Endothelial cell of umbilical vein (primary cell): ENCODE data around the gene CNTN6. TPM values are rescaled to one million over a fixed set of nuclear protein-coding genes. Genes with fewer than 3 reads are reported as not detected.

ENCODE experiments used
- BruUV-seq: library from RNA; stranded (reverse); fragments of 400-500 nt; replicated peaks from 2 replicates; lab custom pipeline; 2021; lab: Mats Ljungman, UMichigan
- CTCF ChIA-PET: fragments of 300-600, 350-600 bp; sonication (Branson Sonifier 250); formaldehyde crosslinking; loops from one replicate; lab custom pipeline; 2021; ENCODE audit warnings: antibody characterized with exemption, inconsistent platforms; lab: Charles Lee
- POLR2A ChIA-PET: fragments of 300-600, 350-600 bp; sonication (Branson Sonifier 250); formaldehyde crosslinking; loops from one replicate; lab custom pipeline; 2021; ENCODE audit warnings: antibody characterized with exemption, inconsistent platforms; lab: Charles Lee
- DNase-seq: peaks from one replicate; pipeline ENCODE4 v3.0.0-alpha.2; 2011; ENCODE audit warnings: low read depth, low spot score
- FAIRE-seq: peaks from 2 replicates; lab custom pipeline; 2011; peaks lifted over from hg19 to GRCh38; lab: Jason Lieb, UNC
- H2AFZ ChIP-seq: 2 replicates; pipeline ENCODE4 v1.6.0; 2012; ENCODE audit warnings: low read depth, low read length, control low read depth, inconsistent platforms
- H3K27ac ChIP-seq: 2 replicates; pipeline ENCODE4 v1.5.1; 2011; ENCODE audit warnings: low read depth, mild to moderate bottlenecking, control low read depth, low read length, moderate library complexity; ENCODE audit not compliant: insufficient read depth
- H3K27me3 ChIP-seq, 2 experiments: 2 replicates each; pipeline versions ENCODE4 v1.6.0 to v1.6.1; 2011; ENCODE audit warnings: low read length in 2 of 2, mixed read lengths in 1 of 2; ENCODE audit not compliant: control insufficient read depth in 2 of 2, insufficient read depth in 2 of 2
- H3K36me3 ChIP-seq, 2 experiments: 2 replicates in 1 of 2; 3 replicates in 1 of 2; pipeline ENCODE4 v1.5.1; 2011; ENCODE audit warnings: low read length in 2 of 2, mild to moderate bottlenecking in 1 of 2, moderate library complexity in 1 of 2; ENCODE audit not compliant: control insufficient read depth in 2 of 2, insufficient read depth in 2 of 2; ENCODE audit errors: extremely low read depth in 1 of 2
- H3K4me1 ChIP-seq: 3 replicates; pipeline ENCODE4 v1.5.1; 2011; ENCODE audit warnings: mild to moderate bottlenecking, low read length; ENCODE audit not compliant: control insufficient read depth, insufficient read depth; ENCODE audit errors: extremely low read depth
- H3K4me2 ChIP-seq: 2 replicates; pipeline ENCODE4 v1.6.1; 2011; ENCODE audit warnings: low read length, control low read depth, mixed read lengths; ENCODE audit not compliant: insufficient read depth
- H3K4me3 ChIP-seq, 3 experiments: fragments of 200-600 bp in 1 of 3; sonication (generic), shearing (Covaris generic) in 1 of 3; replicated peaks in 1 of 3; 2 replicates each; pipeline ENCODE4 v1.5.1; 2011 to 2016; ENCODE audit warnings: control low read depth in 3 of 3, low read length in 3 of 3, mild to moderate bottlenecking in 2 of 3, inconsistent platforms in 1 of 3, low read depth in 1 of 3, moderate library complexity in 1 of 3; ENCODE audit not compliant: insufficient read depth in 1 of 3
- H3K79me2 ChIP-seq: 2 replicates; pipeline ENCODE4 v1.6.0; 2012; ENCODE audit warnings: low read length, inconsistent platforms; ENCODE audit not compliant: control insufficient read depth, insufficient read depth
- H3K9ac ChIP-seq: replicated peaks from 2 replicates; pipeline ENCODE3; 2011; ENCODE audit warnings: low read length, control low read depth; ENCODE audit not compliant: insufficient read depth; ENCODE audit errors: extremely low read depth
- H3K9me1 ChIP-seq: replicated peaks from 3 replicates; pipeline ENCODE4 v1.6.0; 2011; ENCODE audit warnings: mild to moderate bottlenecking, low read length; ENCODE audit not compliant: control insufficient read depth, insufficient read depth; ENCODE audit errors: extremely low read depth
- H3K9me3 ChIP-seq: replicated peaks from 2 replicates; pipeline ENCODE4 v1.5.1; 2012; ENCODE audit warnings: low read length, inconsistent platforms; ENCODE audit not compliant: control insufficient read depth, insufficient read depth
- H4K20me1 ChIP-seq: replicated peaks from 2 replicates; pipeline ENCODE3; 2011; ENCODE audit warnings: mild to moderate bottlenecking, low read length; ENCODE audit not compliant: control insufficient read depth, insufficient read depth; ENCODE audit errors: extremely low read depth
- EZH2 ChIP-seq: IDR thresholded peaks from 2 replicates; pipeline ENCODE4 v1.6.1; 2012; ENCODE audit warnings: borderline replicate concordance, low read depth, mild to moderate bottlenecking, moderate library complexity, low read length, inconsistent platforms; ENCODE audit not compliant: severe bottlenecking
- GATA2 ChIP-seq: IDR thresholded peaks from 2 replicates; pipeline ENCODE4 v1.7.0; 2011; ENCODE audit warnings: low read depth, mild to moderate bottlenecking, moderate library complexity, mixed read lengths, low read length; ENCODE audit not compliant: insufficient read length, insufficient read depth
- JUN ChIP-seq: IDR thresholded peaks from 2 replicates; pipeline ENCODE4 v1.6.1; 2011; ENCODE audit warnings: borderline replicate concordance, low read depth; ENCODE audit not compliant: insufficient read length, insufficient read depth
- MYC ChIP-seq: IDR thresholded peaks from one replicate; pipeline ENCODE4 v1.6.1; 2011; ENCODE audit warnings: mild to moderate bottlenecking, low read depth, low read length
- POLR2AphosphoS5 ChIP-seq: IDR thresholded peaks from 2 replicates; pipeline ENCODE4 v1.6.1; 2012; ENCODE audit warnings: low read depth, mild to moderate bottlenecking, control low read depth, low read length, moderate library complexity; ENCODE audit not compliant: insufficient read depth
- dilution Hi-C: fragments of 300-500 bp; cut with MboI; formaldehyde crosslinking; loops from one replicate; pipeline ENCODE4 v1.15.0; 2019; ENCODE audit warnings: low sequenced_read_pairs; ENCODE audit not compliant: extremely low pct_ligation_motif_present
- intact Hi-C: fragments of 100-400 bp; cut with micrococcal nuclease; formaldehyde crosslinking; loops from one replicate; pipeline ENCODE4 v1.10.0; 2022
- polyA plus RNA-seq, 4 experiments: library from polyadenylated mRNA; depleted of rRNA in 3 of 4; stranded (reverse) in 3 of 4; unstranded in 1 of 4; fragments of >200 nt; gene quantifications; 2 replicates each; pipeline versions ENCODE4 v1.2.1 to v1.2.3, GENCODE V29; 2011 to 2012; ENCODE audit warnings: missing spikeins in 1 of 4
- total RNA-seq: library from RNA; stranded (reverse); gene quantifications from 2 replicates; pipeline ENCODE4 v1.2.3, GENCODE V29; 2021
- TF ChIP-seq, protein P1 (sequence below), 2 donors: IDR thresholded peaks; 1 replicate in 1 of 2; 2 replicates in 1 of 2; pipeline ENCODE4 v1.5.1; 2011; ENCODE audit warnings: low read length in 2 of 2, mild to moderate bottlenecking in 2 of 2, moderate library complexity in 2 of 2, control low read depth in 1 of 2, inconsistent platforms in 1 of 2, low read depth in 1 of 2; ENCODE audit not compliant: insufficient read depth in 1 of 2; ENCODE audit errors: extremely low read depth in 1 of 2
- TF ChIP-seq, protein P2 (sequence below): IDR thresholded peaks from 2 replicates; pipeline ENCODE4 v1.6.1; 2011; ENCODE audit not compliant: insufficient read depth, insufficient read length

The CNTN6 gene
- total and polyA plus RNA-seq, 2 donors (not counting 3 experiments of a cell fraction or from before 2014, with no cell fraction given): not detected

DNA sequence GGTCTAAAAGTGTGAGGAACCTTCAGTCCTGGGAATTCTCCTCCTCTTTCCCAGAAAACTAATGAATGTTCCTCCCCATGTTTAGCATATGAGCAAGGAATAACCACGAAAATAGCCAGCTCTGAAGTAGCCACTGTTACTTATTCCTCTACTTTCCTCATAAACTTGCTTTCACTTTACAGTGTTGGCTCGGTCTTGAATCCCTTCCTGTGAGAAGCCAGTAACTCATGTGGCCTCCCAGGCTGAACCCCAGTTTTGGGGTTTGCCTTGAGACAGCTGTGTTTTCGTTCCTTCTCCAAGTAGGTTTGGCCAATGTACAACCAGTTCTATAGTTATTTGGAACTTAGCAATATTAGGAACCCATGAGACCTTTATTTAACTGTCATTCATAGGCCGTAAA is 195.0 kb downstream of the CNTN6 start:
- intact Hi-C loops: no loop called here
- CTCF ChIA-PET: no interaction called here
- H3K9me1 ChIP-seq: no peaks in the 10 kb centered on the region

More for the DNA sequence above, 195.0 kb downstream of the CNTN6 start:
- Histone ChIP-seq H3K4me3 (no peak overlapping the region), H3K27ac (no peak overlapping the region), H4K20me1 (no peaks in the 10 kb centered on the region), H3K36me3 (no peaks in the 10 kb centered on the region), H2AFZ (no peak overlapping the region), H3K79me2 (no peaks in the 10 kb centered on the region), H3K4me1 (no peaks in the 10 kb centered on the region), H3K9ac (no peak overlapping the region), H3K4me2 (no peak overlapping the region), H3K27me3 (no peaks in the 10 kb centered on the region), H3K9me3 (no peaks in the 10 kb centered on the region)
- FAIRE-seq: no peak
- TF ChIP-seq, protein P1, sequence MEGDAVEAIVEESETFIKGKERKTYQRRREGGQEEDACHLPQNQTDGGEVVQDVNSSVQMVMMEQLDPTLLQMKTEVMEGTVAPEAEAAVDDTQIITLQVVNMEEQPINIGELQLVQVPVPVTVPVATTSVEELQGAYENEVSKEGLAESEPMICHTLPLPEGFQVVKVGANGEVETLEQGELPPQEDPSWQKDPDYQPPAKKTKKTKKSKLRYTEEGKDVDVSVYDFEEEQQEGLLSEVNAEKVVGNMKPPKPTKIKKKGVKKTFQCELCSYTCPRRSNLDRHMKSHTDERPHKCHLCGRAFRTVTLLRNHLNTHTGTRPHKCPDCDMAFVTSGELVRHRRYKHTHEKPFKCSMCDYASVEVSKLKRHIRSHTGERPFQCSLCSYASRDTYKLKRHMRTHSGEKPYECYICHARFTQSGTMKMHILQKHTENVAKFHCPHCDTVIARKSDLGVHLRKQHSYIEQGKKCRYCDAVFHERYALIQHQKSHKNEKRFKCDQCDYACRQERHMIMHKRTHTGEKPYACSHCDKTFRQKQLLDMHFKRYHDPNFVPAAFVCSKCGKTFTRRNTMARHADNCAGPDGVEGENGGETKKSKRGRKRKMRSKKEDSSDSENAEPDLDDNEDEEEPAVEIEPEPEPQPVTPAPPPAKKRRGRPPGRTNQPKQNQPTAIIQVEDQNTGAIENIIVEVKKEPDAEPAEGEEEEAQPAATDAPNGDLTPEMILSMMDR (IDR thresholded peaks at IDR 0.05; ENCODE audit: extremely low read depth in 1 of 2, insufficient read depth in 1 of 2, low read depth in 1 of 2, low read length in 2 of 2): no peak
- no peak for TF ChIP-seq JUN
- TF ChIP-seq GATA2: no peak
- TF ChIP-seq, protein P2, sequence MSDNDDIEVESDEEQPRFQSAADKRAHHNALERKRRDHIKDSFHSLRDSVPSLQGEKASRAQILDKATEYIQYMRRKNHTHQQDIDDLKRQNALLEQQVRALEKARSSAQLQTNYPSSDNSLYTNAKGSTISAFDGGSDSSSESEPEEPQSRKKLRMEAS: no peak
- no peak for TF ChIP-seq MYC
- no peak for TF ChIP-seq POLR2AphosphoS5
- TF ChIP-seq EZH2: no peak
- DNase-seq: no peak
- POLR2A ChIA-PET: no interaction called here
- dilution Hi-C loops: no loop called here
- BruUV-seq: no TSS peak
